Activated naive CD4-positive, alpha-beta T cell (primary cell): ENCODE results near the gene ELOVL1.
"Not testable (repeated sequence)": the region's sequence is repeated elsewhere in the genome, so short reads cannot be mapped to it uniquely, and the experiment has no call there.

Experiments used
- DNase-seq, 4 experiments: peaks; one replicate each; lab custom pipeline; 2025; lab: John Stamatoyannopoulos, UW

The ELOVL1 gene

GRCh38 chr1:43367904-43368645 is at the start of gene ELOVL1:
ELOVL1 (minus strand) TSS chr1:43368011; CDS start chr1:43365609, 2,402 bp downstream.
- DNase-seq: peak; percentile 42 to 68 (median 54)

- DNase-seq: no peak
Measured at GRCh38 chr1:43415901-43416300, 48.1 kb upstream of the ELOVL1 start.

- DNase-seq: peak in 3 of 4 experiments; percentile 13 to 50 (median 39)
Measured at GRCh38 chr1:43414634-43415223, 46.9 kb upstream of the ELOVL1 start.

GRCh38 chr1:43413426-43413825 is 45.6 kb upstream of the ELOVL1 start:
- not testable (repeated sequence) for DNase-seq

GRCh38 chr1:43410571-43410970 is 42.8 kb upstream of the ELOVL1 start:
- DNase-seq: no peak

- DNase-seq: no peak
Measured at GRCh38 chr1:43405876-43406234, 38.0 kb upstream of the ELOVL1 start.

- no peak for DNase-seq
Measured at GRCh38 chr1:43405219-43405875, 37.5 kb upstream of the ELOVL1 start.

- DNase-seq: no peak
Measured at GRCh38 chr1:43404353-43404752, 36.5 kb upstream of the ELOVL1 start.

- no peak for DNase-seq
Measured at GRCh38 chr1:43402089-43402865, 34.5 kb upstream of the ELOVL1 start.

- not testable (repeated sequence) for DNase-seq
Measured at GRCh38 chr1:43400441-43400840, 32.6 kb upstream of the ELOVL1 start.

- DNase-seq: no peak
Measured at GRCh38 chr1:43398227-43398626, 30.4 kb upstream of the ELOVL1 start.

GRCh38 chr1:43396059-43396458 is 28.2 kb upstream of the ELOVL1 start:
- DNase-seq: no peak

- no peak for DNase-seq
Measured at GRCh38 chr1:43395523-43395922, 27.7 kb upstream of the ELOVL1 start.

GRCh38 chr1:43392702-43393101 is 24.9 kb upstream of the ELOVL1 start:
- no peak for DNase-seq

- DNase-seq: peak; percentile 70 to 88 (median 80)
Measured at GRCh38 chr1:43389326-43390313, 21.8 kb upstream of the ELOVL1 start, which contains the start of the genes MED8 and SZT2. MED8 (minus strand) TSS chr1:43389800; CDS start chr1:43389764, 36 bp downstream. SZT2 (plus strand) TSS chr1:43389899; CDS start chr1:43389969, 70 bp downstream.

- DNase-seq: no peak
Measured at GRCh38 chr1:43388613-43389012, 20.8 kb upstream of the ELOVL1 start.

- DNase-seq: no peak
Measured at GRCh38 chr1:43387976-43388599, 20.3 kb upstream of the ELOVL1 start.

GRCh38 chr1:43386676-43387075 is 18.9 kb upstream of the ELOVL1 start:
- no peak for DNase-seq

GRCh38 chr1:43383449-43383848 is 15.6 kb upstream of the ELOVL1 start:
- no peak for DNase-seq

- no peak for DNase-seq
Measured at GRCh38 chr1:43382027-43382779, 14.4 kb upstream of the ELOVL1 start.
